RWPE2 (cell line): ENCODE results near the gene YBX2.
A peak's percentile ranks its signal among the peaks of the same experiment; 100 is the strongest.

Source experiments
- ATAC-seq: fragments of 200-7000 bp; cut with Tn5 transposase; 3 replicates; pipeline ENCODE4 v1.9.1; 2021; ENCODE audit warnings: low read depth
- DNase-seq: peaks from one replicate; pipeline ENCODE4 v3.0.0-alpha.2; 2020; ENCODE audit warnings: low spot score
- H3K27ac ChIP-seq: fragments of 450-650 bp; 2 replicates; pipeline ENCODE4 v1.5.1; 2017; ENCODE audit warnings: mild to moderate bottlenecking; ENCODE audit not compliant: poor library complexity, severe bottlenecking
- H3K27me3 ChIP-seq: fragments of 250-450 bp; sonication (Bioruptor Pico); 2 replicates; pipeline ENCODE4 v1.5.1; 2021; ENCODE audit warnings: mild to moderate bottlenecking, moderate library complexity; ENCODE audit not compliant: insufficient read depth, poor library complexity, severe bottlenecking
- H3K36me3 ChIP-seq: fragments of 250-450 bp; sonication (Bioruptor Pico); 2 replicates; pipeline ENCODE4 v1.5.1; 2020; ENCODE audit warnings: low read depth, mild to moderate bottlenecking, moderate library complexity
- H3K4me1 ChIP-seq: fragments of 250-450 bp; sonication (Bioruptor Pico); 2 replicates; pipeline ENCODE4 v1.5.1; 2021; ENCODE audit warnings: mild to moderate bottlenecking, moderate library complexity; ENCODE audit not compliant: insufficient read depth, poor library complexity, severe bottlenecking
- H3K4me3 ChIP-seq: fragments of 250-450 bp; sonication (Bioruptor Pico); 2 replicates; pipeline ENCODE4 v1.5.1; 2021; ENCODE audit warnings: mild to moderate bottlenecking, moderate library complexity; ENCODE audit not compliant: severe bottlenecking
- H3K9me3 ChIP-seq: fragments of 250-450 bp; sonication (Bioruptor Pico); 2 replicates; pipeline ENCODE4 v1.5.1; 2021; ENCODE audit warnings: mild to moderate bottlenecking, moderate library complexity; ENCODE audit not compliant: severe bottlenecking
- TF ChIP-seq, protein P1 (sequence below): fragments of 450-650 bp; IDR thresholded peaks from one replicate; pipeline ENCODE4 v1.5.1; 2017; ENCODE audit warnings: mild to moderate bottlenecking, moderate library complexity; ENCODE audit not compliant: poor library complexity, severe bottlenecking

Gene YBX2

DNA sequence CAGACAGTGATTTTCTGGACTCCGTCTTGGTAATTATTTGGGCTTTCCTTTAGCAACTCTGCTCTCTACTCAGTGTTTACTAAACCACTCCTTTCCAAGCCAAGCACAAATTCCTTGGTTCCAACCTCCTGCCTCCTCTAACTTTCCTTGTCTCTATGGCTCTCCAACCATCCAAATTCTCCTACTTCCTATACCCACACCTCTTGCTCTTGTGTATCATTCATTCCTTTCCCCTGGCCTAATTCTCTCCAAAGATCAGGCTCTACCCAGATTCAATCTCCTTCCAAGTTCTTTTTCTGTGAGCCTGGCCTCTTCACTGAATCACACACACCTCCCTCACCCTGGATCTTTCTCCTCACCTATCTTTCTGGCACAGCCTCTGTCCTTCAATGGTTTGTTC is 33.6 kb upstream of the YBX2 start:
- Histone ChIP-seq H3K36me3 (peaks cover 26% of the 10 kb centered on the region), H3K4me1 (no peaks in the 10 kb centered on the region), H3K4me3 (peak overlapping the region; percentile 56), H3K27me3 (no peaks in the 10 kb centered on the region), H3K9me3 (no peaks in the 10 kb centered on the region), H3K27ac (no peak overlapping the region)
- TF ChIP-seq, protein P1, sequence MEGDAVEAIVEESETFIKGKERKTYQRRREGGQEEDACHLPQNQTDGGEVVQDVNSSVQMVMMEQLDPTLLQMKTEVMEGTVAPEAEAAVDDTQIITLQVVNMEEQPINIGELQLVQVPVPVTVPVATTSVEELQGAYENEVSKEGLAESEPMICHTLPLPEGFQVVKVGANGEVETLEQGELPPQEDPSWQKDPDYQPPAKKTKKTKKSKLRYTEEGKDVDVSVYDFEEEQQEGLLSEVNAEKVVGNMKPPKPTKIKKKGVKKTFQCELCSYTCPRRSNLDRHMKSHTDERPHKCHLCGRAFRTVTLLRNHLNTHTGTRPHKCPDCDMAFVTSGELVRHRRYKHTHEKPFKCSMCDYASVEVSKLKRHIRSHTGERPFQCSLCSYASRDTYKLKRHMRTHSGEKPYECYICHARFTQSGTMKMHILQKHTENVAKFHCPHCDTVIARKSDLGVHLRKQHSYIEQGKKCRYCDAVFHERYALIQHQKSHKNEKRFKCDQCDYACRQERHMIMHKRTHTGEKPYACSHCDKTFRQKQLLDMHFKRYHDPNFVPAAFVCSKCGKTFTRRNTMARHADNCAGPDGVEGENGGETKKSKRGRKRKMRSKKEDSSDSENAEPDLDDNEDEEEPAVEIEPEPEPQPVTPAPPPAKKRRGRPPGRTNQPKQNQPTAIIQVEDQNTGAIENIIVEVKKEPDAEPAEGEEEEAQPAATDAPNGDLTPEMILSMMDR: no peak
- no peak for ATAC-seq
- no peak for DNase-seq

DNA sequence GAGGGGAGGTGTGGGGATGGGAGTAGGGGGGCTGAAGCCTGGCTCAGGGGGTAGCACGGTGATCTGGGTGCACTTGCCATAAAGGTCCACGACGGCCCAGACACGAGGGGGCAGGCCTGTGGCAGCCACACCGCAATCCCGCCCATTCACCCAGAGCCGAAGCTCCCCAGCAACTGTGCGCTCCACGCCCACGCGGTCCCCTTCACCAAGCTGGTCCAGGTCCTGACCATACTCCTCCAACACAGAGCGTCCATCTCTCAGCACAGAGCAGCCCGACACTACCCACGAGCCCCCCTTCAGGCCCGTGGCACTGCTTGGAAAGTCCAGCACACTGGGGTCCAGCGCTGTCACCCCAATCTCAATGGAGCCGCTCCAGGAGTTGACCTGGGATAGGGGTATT is 33.1 kb upstream of the YBX2 start:
- TF ChIP-seq, protein P1: no peak
- Histone ChIP-seq H3K27ac (no peak overlapping the region), H3K36me3 (peaks cover 32% of the 10 kb centered on the region), H3K27me3 (no peaks in the 10 kb centered on the region), H3K9me3 (no peaks in the 10 kb centered on the region), H3K4me3 (no peak overlapping the region), H3K4me1 (no peaks in the 10 kb centered on the region)
- DNase-seq: no peak
- no peak for ATAC-seq

DNA sequence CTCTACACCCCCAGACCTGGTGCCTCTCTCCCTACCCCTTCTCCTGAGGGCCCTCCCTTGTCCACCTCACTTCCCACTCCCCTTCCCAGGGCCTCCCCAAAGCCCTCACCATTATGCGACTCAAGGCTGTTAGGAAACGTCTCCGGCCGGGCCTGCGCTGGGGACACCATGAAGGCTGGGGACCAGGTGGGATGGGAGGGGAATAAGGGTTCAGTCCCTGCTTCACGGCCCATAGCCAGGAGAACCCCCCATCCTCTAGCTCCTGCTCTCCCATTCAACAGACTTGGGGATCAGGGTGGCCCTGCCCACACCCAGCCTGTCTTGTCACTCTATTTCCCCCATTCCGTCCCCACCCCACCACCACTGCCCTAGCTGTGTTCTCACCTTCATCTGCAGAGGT is 32.6 kb upstream of the YBX2 start:
- Histone ChIP-seq H3K27ac (no peak overlapping the region), H3K27me3 (no peaks in the 10 kb centered on the region), H3K4me1 (no peaks in the 10 kb centered on the region), H3K4me3 (no peak overlapping the region), H3K9me3 (no peaks in the 10 kb centered on the region), H3K36me3 (peaks cover 36% of the 10 kb centered on the region)
- ATAC-seq (no peak), DNase-seq (no peak)
- TF ChIP-seq, protein P1: no peak

DNA sequence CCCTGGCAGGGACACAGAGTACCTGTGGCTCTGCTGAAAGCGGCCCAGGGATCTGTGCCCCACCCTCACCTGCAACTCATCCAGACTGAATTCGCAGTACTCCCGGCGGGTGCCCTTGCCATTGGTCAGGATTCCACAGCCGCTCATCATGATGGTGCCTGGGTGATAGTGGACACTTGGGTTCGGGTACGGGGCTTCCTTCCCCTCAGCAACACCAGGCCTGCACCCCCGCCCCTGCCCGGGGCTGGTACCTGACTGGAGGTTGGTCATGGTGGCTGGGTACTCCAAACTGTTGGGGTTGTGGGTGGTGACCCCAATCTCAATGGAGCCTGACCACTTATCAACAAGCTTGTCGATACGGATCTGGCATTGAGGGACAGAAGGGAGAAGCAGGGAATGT is 31.7 kb upstream of the YBX2 start:
- Histone ChIP-seq H3K27ac (no peak overlapping the region), H3K9me3 (no peaks in the 10 kb centered on the region), H3K4me3 (no peak overlapping the region), H3K36me3 (peaks cover 45% of the 10 kb centered on the region), H3K4me1 (no peaks in the 10 kb centered on the region), H3K27me3 (no peaks in the 10 kb centered on the region)
- no peak for ATAC-seq
- TF ChIP-seq, protein P1: no peak
- DNase-seq: no peak

DNA sequence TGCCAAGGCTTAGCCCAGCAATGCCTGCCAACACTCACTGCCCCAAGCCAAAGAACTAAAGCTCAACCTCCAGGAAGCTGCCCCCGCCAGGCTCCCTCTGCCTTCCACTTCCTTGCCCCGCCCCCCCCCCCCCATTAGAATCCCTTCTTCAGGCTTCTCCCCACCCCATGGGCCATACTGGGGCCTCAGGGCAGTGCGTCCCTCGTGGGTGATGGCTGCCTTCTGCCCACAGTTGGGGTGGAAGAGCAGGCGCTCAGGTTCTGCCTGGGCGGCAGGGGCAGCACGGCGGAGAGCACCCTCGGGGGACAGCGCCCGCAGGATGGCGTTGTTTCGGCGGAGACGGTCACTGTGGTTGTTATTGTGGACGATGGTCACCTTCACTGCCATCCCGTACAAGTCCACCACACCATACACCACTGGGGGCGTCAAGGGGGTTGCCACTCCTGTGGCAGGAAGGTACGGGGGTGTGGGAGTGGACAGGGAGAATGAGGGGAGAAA is 30.6 kb upstream of the YBX2 start:
- TF ChIP-seq, protein P1: no peak
- Histone ChIP-seq H3K36me3 (peaks cover 56% of the 10 kb centered on the region), H3K4me1 (no peaks in the 10 kb centered on the region), H3K27me3 (no peaks in the 10 kb centered on the region), H3K27ac (no peak overlapping the region), H3K4me3 (no peak overlapping the region), H3K9me3 (no peaks in the 10 kb centered on the region)
- DNase-seq: no peak
- ATAC-seq: no peak
